CD4-positive, alpha-beta memory T cell (primary cell): ENCODE results near the gene EPS8L3. TPM values are rescaled to one million over a fixed set of nuclear protein-coding genes. Genes with fewer than 3 reads are reported as not detected.
"Not testable (repeated sequence)": the region's sequence is repeated elsewhere in the genome, so short reads cannot be mapped to it uniquely, and the experiment has no call there.

Experiments
- CTCF ChIA-PET: fragments of 350-600 bp; sonication (Branson Sonifier 250); formaldehyde crosslinking; loops from one replicate; lab custom pipeline; 2021; ENCODE audit warnings: inconsistent platforms; ENCODE audit not compliant: partially characterized antibody; lab: Charles Lee
- POLR2A ChIA-PET: fragments of 350-600 bp; sonication (Branson Sonifier 250); formaldehyde crosslinking; loops from one replicate; lab custom pipeline; 2021; ENCODE audit not compliant: partially characterized antibody; lab: Charles Lee
- DNase-seq, 5 donors: peaks; one replicate each; pipeline versions ENCODE4 v3.0.0 to v3.0.0-alpha.2; 2020 to 2022; ENCODE audit warnings: mixed read lengths in 1 of 5
- H3K27ac ChIP-seq: one replicate; pipeline ENCODE4 v1.7.0; 2013; ENCODE audit warnings: low read depth, low read length
- H3K27me3 ChIP-seq: 2 replicates; pipeline ENCODE4 v1.7.0; 2013; ENCODE audit warnings: mild to moderate bottlenecking, low read length, moderate library complexity; ENCODE audit not compliant: insufficient read depth
- H3K36me3 ChIP-seq: 2 replicates; pipeline ENCODE4 v1.7.0; 2013; ENCODE audit warnings: mild to moderate bottlenecking, low read length, moderate library complexity; ENCODE audit not compliant: insufficient read depth
- H3K4me1 ChIP-seq: 2 replicates; pipeline ENCODE4 v1.7.0; 2013; ENCODE audit warnings: mild to moderate bottlenecking, low read length, moderate library complexity; ENCODE audit not compliant: insufficient read depth
- H3K4me3 ChIP-seq, 2 donors: one replicate each; pipeline ENCODE4 v1.7.0; 2013; ENCODE audit warnings: low read length in 2 of 2, mild to moderate bottlenecking in 1 of 2
- H3K9me3 ChIP-seq, 2 donors: one replicate each; pipeline ENCODE4 v1.7.0; 2013; ENCODE audit warnings: low read length in 2 of 2, control low read depth in 1 of 2; ENCODE audit not compliant: control insufficient read depth in 1 of 2
- H3K27ac Mint-ChIP-seq, 7 donors: one replicate each; pipeline ENCODE4 v1.8.0; 2020 to 2021; ENCODE audit warnings: mixed read lengths in 7 of 7, mild to moderate bottlenecking in 6 of 7, inconsistent platforms in 3 of 7, moderate library complexity in 3 of 7
- H3K27me3 Mint-ChIP-seq, 2 donors: one replicate each; pipeline ENCODE4 v1.8.0; 2020 to 2021; ENCODE audit warnings: mixed read lengths in 2 of 2
- H3K36me3 Mint-ChIP-seq, 2 donors: one replicate each; pipeline ENCODE4 v1.8.0; 2020 to 2021; ENCODE audit warnings: mixed read lengths in 2 of 2, inconsistent platforms in 1 of 2, mild to moderate bottlenecking in 1 of 2
- H3K4me1 Mint-ChIP-seq, 4 donors: one replicate each; pipeline ENCODE4 v1.8.0; 2020 to 2021; ENCODE audit warnings: mixed read lengths in 4 of 4, mild to moderate bottlenecking in 1 of 4
- H3K4me3 Mint-ChIP-seq, 8 donors: one replicate each; pipeline ENCODE4 v1.8.0; 2020 to 2021; ENCODE audit warnings: mixed read lengths in 8 of 8, mild to moderate bottlenecking in 7 of 8, moderate library complexity in 6 of 8, inconsistent platforms in 3 of 8
- H3K9me3 Mint-ChIP-seq, 8 donors: one replicate each; pipeline ENCODE4 v1.8.0; 2020 to 2021; ENCODE audit warnings: mixed read lengths in 8 of 8, mild to moderate bottlenecking in 5 of 8, inconsistent platforms in 3 of 8, moderate library complexity in 1 of 8
- intact Hi-C: fragments of 100-400 bp; cut with micrococcal nuclease; formaldehyde crosslinking; loops from one replicate; pipeline ENCODE4 v1.15.1; 2023
- polyA plus RNA-seq, 2 donors: library from polyadenylated mRNA; unstranded; fragments of 300-500 nt; fragmentation: Illumina TruSeq; gene quantifications; one replicate each; pipeline ENCODE4 v1.2.3, GENCODE V29; 2021
- total RNA-seq, 2 experiments: library from RNA; stranded (reverse); gene quantifications; one replicate each; pipeline ENCODE4 v1.2.3, GENCODE V29; 2021

Gene EPS8L3
- total and polyA plus RNA-seq, 4 experiments from 2014 or later: not detected

- no peak overlapping the region for H3K4me3 Mint-ChIP-seq
- POLR2A ChIA-PET: no interaction called here
- intact Hi-C loops: no loop called here
- Histone ChIP-seq H3K27me3 (no peaks in the 10 kb centered on the region), H3K36me3 (no peaks in the 10 kb centered on the region), H3K4me1 (no peaks in the 10 kb centered on the region), H3K27ac (no peak overlapping the region), H3K4me3 (no peak overlapping the region), H3K9me3 (no peaks in the 10 kb centered on the region)
- H3K4me1 Mint-ChIP-seq: no peaks in the 10 kb centered on the region
- CTCF ChIA-PET: no interaction called here
- DNase-seq: no peak
- no peaks in the 10 kb centered on the region for H3K36me3 Mint-ChIP-seq
- no peak overlapping the region for H3K27ac Mint-ChIP-seq
- H3K27me3 Mint-ChIP-seq: peaks cover 10 to 21% of the 10 kb centered on the region in 2 donors
- peaks cover 0 to 2% (median 0%) of the 10 kb centered on the region in 8 donors for H3K9me3 Mint-ChIP-seq
Measured at GRCh38 chr1:109716570-109717090, 47.1 kb downstream of the EPS8L3 start.

- Histone ChIP-seq H3K4me1 (no peaks in the 10 kb centered on the region), H3K27me3 (no peaks in the 10 kb centered on the region), H3K4me3 (no peak overlapping the region), H3K27ac (no peak overlapping the region), H3K36me3 (no peaks in the 10 kb centered on the region), H3K9me3 (no peaks in the 10 kb centered on the region)
- Mint-ChIP-seq H3K36me3 (no peaks in the 10 kb centered on the region), H3K27ac (no peak overlapping the region), H3K4me1 (no peaks in the 10 kb centered on the region), H3K27me3 (peaks cover 10 to 21% of the 10 kb centered on the region in 2 donors), H3K9me3 (peaks cover 0 to 2% (median 0%) of the 10 kb centered on the region in 8 donors), H3K4me3 (no peak overlapping the region)
- intact Hi-C loops: no loop called here
- ChIA-PET CTCF (no interaction called here), POLR2A (no interaction called here)
- no peak for DNase-seq
Measured at GRCh38 chr1:109716121-109716520, 47.6 kb downstream of the EPS8L3 start.

- Mint-ChIP-seq H3K36me3 (no peaks in the 10 kb centered on the region), H3K27ac (no peak overlapping the region), H3K4me3 (no peak overlapping the region), H3K4me1 (no peaks in the 10 kb centered on the region), H3K27me3 (peaks cover 10 to 21% of the 10 kb centered on the region in 2 donors), H3K9me3 (peaks cover 0 to 7% (median under 1%) of the 10 kb centered on the region in 8 donors)
- ChIA-PET CTCF (no interaction called here), POLR2A (no interaction called here)
- intact Hi-C loops: no loop called here
- no peak overlapping the region for H3K27ac ChIP-seq
- H3K9me3 ChIP-seq: no peaks in the 10 kb centered on the region
- H3K4me1 ChIP-seq: no peaks in the 10 kb centered on the region
- no peaks in the 10 kb centered on the region for H3K27me3 ChIP-seq
- DNase-seq: no peak
- no peaks in the 10 kb centered on the region for H3K36me3 ChIP-seq
- no peak overlapping the region for H3K4me3 ChIP-seq
Measured at GRCh38 chr1:109714661-109715372, 48.9 kb downstream of the EPS8L3 start.

GRCh38 chr1:109713636-109714035, 50.1 kb downstream of the EPS8L3 start:
- H3K4me1 Mint-ChIP-seq: no peaks in the 10 kb centered on the region
- ChIA-PET CTCF (no interaction called here), POLR2A (no interaction called here)
- H3K4me3 Mint-ChIP-seq: no peak overlapping the region
- peaks cover 10 to 21% of the 10 kb centered on the region in 2 donors for H3K27me3 Mint-ChIP-seq
- no peak overlapping the region for H3K27ac Mint-ChIP-seq
- H3K9me3 ChIP-seq: no peaks in the 10 kb centered on the region
- no peaks in the 10 kb centered on the region for H3K36me3 ChIP-seq
- no peak overlapping the region for H3K27ac ChIP-seq
- intact Hi-C loops: no loop called here
- H3K4me1 ChIP-seq: no peaks in the 10 kb centered on the region
- H3K9me3 Mint-ChIP-seq: peaks cover 0 to 19% (median 10%) of the 10 kb centered on the region in 8 donors
- no peak overlapping the region for H3K4me3 ChIP-seq
- no peaks in the 10 kb centered on the region for H3K27me3 ChIP-seq
- H3K36me3 Mint-ChIP-seq: peaks cover 3 to 6% of the 10 kb centered on the region in 2 donors
- DNase-seq: no peak

- Histone ChIP-seq H3K27me3 (no peaks in the 10 kb centered on the region), H3K36me3 (no peaks in the 10 kb centered on the region), H3K4me3 (no peak overlapping the region), H3K9me3 (no peaks in the 10 kb centered on the region), H3K4me1 (no peaks in the 10 kb centered on the region), H3K27ac (no peak overlapping the region)
- peak overlapping the region in 1 of 8 donors; percentile 36 for H3K4me3 Mint-ChIP-seq
- CTCF ChIA-PET: no interaction called here
- no peak overlapping the region for H3K27ac Mint-ChIP-seq
- no peaks in the 10 kb centered on the region for H3K4me1 Mint-ChIP-seq
- POLR2A ChIA-PET: no interaction called here
- H3K9me3 Mint-ChIP-seq: peaks cover 5 to 29% (median 16%) of the 10 kb centered on the region in 8 donors
- no peak for DNase-seq
- intact Hi-C loops: no loop called here
- peaks cover 6 to 8% of the 10 kb centered on the region in 2 donors for H3K36me3 Mint-ChIP-seq
- H3K27me3 Mint-ChIP-seq: peaks cover 10 to 19% of the 10 kb centered on the region in 2 donors
Measured at GRCh38 chr1:109712321-109712864, 51.3 kb downstream of the EPS8L3 start.

GRCh38 chr1:109711593-109712320, 52.0 kb downstream of the EPS8L3 start, which contains the start of gene GSTM5:
Gene GSTM5 (plus strand): TSS chr1:109712251. CDS start chr1:109712313, 62 bp downstream.
- H3K4me3 Mint-ChIP-seq: peak within 1 kb of the TSS in 2 of 8 donors; percentile 53 to 76
- H3K27ac ChIP-seq, H3K4me3 ChIP-seq, H3K36me3 Mint-ChIP-seq, H3K27ac Mint-ChIP-seq, POLR2A ChIA-PET, H3K4me1 ChIP-seq, CTCF ChIA-PET, H3K27me3 ChIP-seq, DNase-seq, H3K36me3 ChIP-seq, intact Hi-C loops, H3K9me3 ChIP-seq, H3K4me1 Mint-ChIP-seq: not testable (repeated sequence)
- peaks cover 5 to 30% (median 16%) of the 10 kb centered on the region in 8 donors for H3K9me3 Mint-ChIP-seq
- peaks cover 10 to 18% of the 10 kb centered on the region in 2 donors for H3K27me3 Mint-ChIP-seq

- H3K27ac Mint-ChIP-seq, DNase-seq, H3K36me3 ChIP-seq, H3K27ac ChIP-seq, POLR2A ChIA-PET, CTCF ChIA-PET, H3K4me3 Mint-ChIP-seq, H3K4me3 ChIP-seq, H3K4me1 Mint-ChIP-seq, intact Hi-C loops, H3K36me3 Mint-ChIP-seq, H3K4me1 ChIP-seq, H3K9me3 ChIP-seq, H3K27me3 ChIP-seq: not testable (repeated sequence)
- Mint-ChIP-seq H3K9me3 (peaks cover 5 to 30% (median 16%) of the 10 kb centered on the region in 8 donors), H3K27me3 (peaks cover 8 to 11% of the 10 kb centered on the region in 2 donors)
Measured at GRCh38 chr1:109709822-109710221, 53.9 kb downstream of the EPS8L3 start.
